ENCODE measurements around the gene MRAP2.
"Not testable (repeated sequence)": the region's sequence is repeated elsewhere in the genome, so short reads cannot be mapped to it uniquely, and the experiment has no call there.

Gene MRAP2

GRCh38 chr6:84033523-84034451 lies at the start of gene MRAP2:
MRAP2 (plus strand) TSS chr6:84033772; CDS start chr6:84055319, 21,547 bp downstream.
- peak in 1 of 2 experiments; percentile 28 for DNase-seq

GRCh38 chr6:83984411-83984810 lies 49.2 kb upstream of the MRAP2 start:
- DNase-seq, result no peak

GRCh38 chr6:83985308-83985713 lies 48.3 kb upstream of the MRAP2 start:
- no peak for DNase-seq

- DNase-seq, result no peak
Observed at GRCh38 chr6:83985715-83986114, 47.9 kb upstream of the MRAP2 start.

GRCh38 chr6:83998021-83998584 lies 35.5 kb upstream of the MRAP2 start:
- no peak for DNase-seq

GRCh38 chr6:84001119-84001518 lies 32.5 kb upstream of the MRAP2 start:
- DNase-seq, result no peak

GRCh38 chr6:84002226-84002625 lies 31.3 kb upstream of the MRAP2 start:
- DNase-seq, result no peak

- DNase-seq, result no peak
Observed at GRCh38 chr6:84003131-84003530, 30.4 kb upstream of the MRAP2 start.

GRCh38 chr6:84003654-84004053 lies 29.9 kb upstream of the MRAP2 start:
- no peak for DNase-seq

- DNase-seq, result no peak
Observed at GRCh38 chr6:84007871-84008270, 25.7 kb upstream of the MRAP2 start.

- DNase-seq, result no peak
Observed at GRCh38 chr6:84013354-84013753, 20.2 kb upstream of the MRAP2 start.

GRCh38 chr6:84013931-84014330 lies 19.6 kb upstream of the MRAP2 start:
- no peak for DNase-seq

GRCh38 chr6:84016029-84016428 lies 17.5 kb upstream of the MRAP2 start:
- no peak for DNase-seq

- no peak for DNase-seq
Observed at GRCh38 chr6:84017709-84018452, 15.7 kb upstream of the MRAP2 start.

- DNase-seq, result no peak
Observed at GRCh38 chr6:84018453-84019061, 15.0 kb upstream of the MRAP2 start.

GRCh38 chr6:84019141-84019841 lies 14.3 kb upstream of the MRAP2 start:
- no peak for DNase-seq

GRCh38 chr6:84019842-84020211 lies 13.7 kb upstream of the MRAP2 start:
- DNase-seq, result no peak

- no peak for DNase-seq
Observed at GRCh38 chr6:84021625-84022024, 11.9 kb upstream of the MRAP2 start.

GRCh38 chr6:84026721-84027164 lies 6.8 kb upstream of the MRAP2 start:
- DNase-seq, result no peak

GRCh38 chr6:84027340-84028181 lies 6.0 kb upstream of the MRAP2 start:
- peak; percentile 44 to 84 for DNase-seq

GRCh38 chr6:84028350-84028749 lies 5.2 kb upstream of the MRAP2 start:
- no peak for DNase-seq

- not testable (repeated sequence) for DNase-seq
Observed at GRCh38 chr6:84032000-84032399, 1.6 kb upstream of the MRAP2 start.

Data from SHP77 (cell line).